Endothelial cell of umbilical vein (primary cell): Measurements from ENCODE around the gene PLIN5. TPM values are rescaled to one million over a fixed set of nuclear protein-coding genes. Genes with fewer than 3 reads are reported as not detected.

Experiments used
- BruUV-seq: library from RNA; stranded (reverse); fragments of 400-500 nt; replicated peaks from 2 replicates; lab custom pipeline; 2021; lab: Mats Ljungman, UMichigan
- CTCF ChIA-PET: fragments of 300-600, 350-600 bp; sonication (Branson Sonifier 250); formaldehyde crosslinking; loops from one replicate; lab custom pipeline; 2021; ENCODE audit warnings: antibody characterized with exemption, inconsistent platforms; lab: Charles Lee
- POLR2A ChIA-PET: fragments of 300-600, 350-600 bp; sonication (Branson Sonifier 250); formaldehyde crosslinking; loops from one replicate; lab custom pipeline; 2021; ENCODE audit warnings: antibody characterized with exemption, inconsistent platforms; lab: Charles Lee
- DNase-seq: peaks from one replicate; pipeline ENCODE4 v3.0.0-alpha.2; 2011; ENCODE audit warnings: low read depth, low spot score
- FAIRE-seq: peaks from 2 replicates; lab custom pipeline; 2011; peaks lifted over from hg19 to GRCh38; lab: Jason Lieb, UNC
- H2AFZ ChIP-seq: 2 replicates; pipeline ENCODE4 v1.6.0; 2012; ENCODE audit warnings: low read depth, low read length, control low read depth, inconsistent platforms
- H3K27ac ChIP-seq: 2 replicates; pipeline ENCODE4 v1.5.1; 2011; ENCODE audit warnings: low read depth, mild to moderate bottlenecking, control low read depth, low read length, moderate library complexity; ENCODE audit not compliant: insufficient read depth
- H3K27me3 ChIP-seq, 2 experiments: 2 replicates each; pipeline versions ENCODE4 v1.6.0 to v1.6.1; 2011; ENCODE audit warnings: low read length in 2 of 2, mixed read lengths in 1 of 2; ENCODE audit not compliant: control insufficient read depth in 2 of 2, insufficient read depth in 2 of 2
- H3K36me3 ChIP-seq, 2 experiments: 2 replicates in 1 of 2; 3 replicates in 1 of 2; pipeline ENCODE4 v1.5.1; 2011; ENCODE audit warnings: low read length in 2 of 2, mild to moderate bottlenecking in 1 of 2, moderate library complexity in 1 of 2; ENCODE audit not compliant: control insufficient read depth in 2 of 2, insufficient read depth in 2 of 2; ENCODE audit errors: extremely low read depth in 1 of 2
- H3K4me1 ChIP-seq: 3 replicates; pipeline ENCODE4 v1.5.1; 2011; ENCODE audit warnings: mild to moderate bottlenecking, low read length; ENCODE audit not compliant: control insufficient read depth, insufficient read depth; ENCODE audit errors: extremely low read depth
- H3K4me2 ChIP-seq: 2 replicates; pipeline ENCODE4 v1.6.1; 2011; ENCODE audit warnings: low read length, control low read depth, mixed read lengths; ENCODE audit not compliant: insufficient read depth
- H3K4me3 ChIP-seq, 3 experiments: fragments of 200-600 bp in 1 of 3; sonication (generic), shearing (Covaris generic) in 1 of 3; replicated peaks in 1 of 3; 2 replicates each; pipeline ENCODE4 v1.5.1; 2011 to 2016; ENCODE audit warnings: control low read depth in 3 of 3, low read length in 3 of 3, mild to moderate bottlenecking in 2 of 3, inconsistent platforms in 1 of 3, low read depth in 1 of 3, moderate library complexity in 1 of 3; ENCODE audit not compliant: insufficient read depth in 1 of 3
- H3K79me2 ChIP-seq: 2 replicates; pipeline ENCODE4 v1.6.0; 2012; ENCODE audit warnings: low read length, inconsistent platforms; ENCODE audit not compliant: control insufficient read depth, insufficient read depth
- H3K9ac ChIP-seq: replicated peaks from 2 replicates; pipeline ENCODE3; 2011; ENCODE audit warnings: low read length, control low read depth; ENCODE audit not compliant: insufficient read depth; ENCODE audit errors: extremely low read depth
- H3K9me1 ChIP-seq: replicated peaks from 3 replicates; pipeline ENCODE4 v1.6.0; 2011; ENCODE audit warnings: mild to moderate bottlenecking, low read length; ENCODE audit not compliant: control insufficient read depth, insufficient read depth; ENCODE audit errors: extremely low read depth
- H3K9me3 ChIP-seq: replicated peaks from 2 replicates; pipeline ENCODE4 v1.5.1; 2012; ENCODE audit warnings: low read length, inconsistent platforms; ENCODE audit not compliant: control insufficient read depth, insufficient read depth
- H4K20me1 ChIP-seq: replicated peaks from 2 replicates; pipeline ENCODE3; 2011; ENCODE audit warnings: mild to moderate bottlenecking, low read length; ENCODE audit not compliant: control insufficient read depth, insufficient read depth; ENCODE audit errors: extremely low read depth
- EZH2 ChIP-seq: IDR thresholded peaks from 2 replicates; pipeline ENCODE4 v1.6.1; 2012; ENCODE audit warnings: borderline replicate concordance, low read depth, mild to moderate bottlenecking, moderate library complexity, low read length, inconsistent platforms; ENCODE audit not compliant: severe bottlenecking
- FOS ChIP-seq: IDR thresholded peaks from 2 replicates; pipeline ENCODE4 v1.6.1; 2011; ENCODE audit warnings: mild to moderate bottlenecking, low read length, moderate library complexity, borderline replicate concordance; ENCODE audit not compliant: insufficient read depth
- GATA2 ChIP-seq: IDR thresholded peaks from 2 replicates; pipeline ENCODE4 v1.7.0; 2011; ENCODE audit warnings: low read depth, mild to moderate bottlenecking, moderate library complexity, mixed read lengths, low read length; ENCODE audit not compliant: insufficient read length, insufficient read depth
- JUN ChIP-seq: IDR thresholded peaks from 2 replicates; pipeline ENCODE4 v1.6.1; 2011; ENCODE audit warnings: borderline replicate concordance, low read depth; ENCODE audit not compliant: insufficient read length, insufficient read depth
- MYC ChIP-seq: IDR thresholded peaks from one replicate; pipeline ENCODE4 v1.6.1; 2011; ENCODE audit warnings: mild to moderate bottlenecking, low read depth, low read length
- POLR2A ChIP-seq: IDR thresholded peaks from 2 replicates; pipeline ENCODE4 v1.6.1; 2012; ENCODE audit warnings: low read depth, mild to moderate bottlenecking, control low read depth, low read length
- POLR2AphosphoS5 ChIP-seq: IDR thresholded peaks from 2 replicates; pipeline ENCODE4 v1.6.1; 2012; ENCODE audit warnings: low read depth, mild to moderate bottlenecking, control low read depth, low read length, moderate library complexity; ENCODE audit not compliant: insufficient read depth
- dilution Hi-C: fragments of 300-500 bp; cut with MboI; formaldehyde crosslinking; loops from one replicate; pipeline ENCODE4 v1.15.0; 2019; ENCODE audit warnings: low sequenced_read_pairs; ENCODE audit not compliant: extremely low pct_ligation_motif_present
- intact Hi-C: fragments of 100-400 bp; cut with micrococcal nuclease; formaldehyde crosslinking; loops from one replicate; pipeline ENCODE4 v1.10.0; 2022
- polyA plus RNA-seq, 4 experiments: library from polyadenylated mRNA; depleted of rRNA in 3 of 4; stranded (reverse) in 3 of 4; unstranded in 1 of 4; fragments of >200 nt; gene quantifications; 2 replicates each; pipeline versions ENCODE4 v1.2.1 to v1.2.3, GENCODE V29; 2011 to 2012; ENCODE audit warnings: missing spikeins in 1 of 4
- total RNA-seq: library from RNA; stranded (reverse); gene quantifications from 2 replicates; pipeline ENCODE4 v1.2.3, GENCODE V29; 2021
- TF ChIP-seq, protein P1 (sequence below): IDR thresholded peaks from 2 replicates; pipeline ENCODE4 v1.6.1; 2011; ENCODE audit not compliant: insufficient read depth, insufficient read length
- TF ChIP-seq, protein P2 (sequence below), 2 donors: IDR thresholded peaks; 1 replicate in 1 of 2; 2 replicates in 1 of 2; pipeline ENCODE4 v1.5.1; 2011; ENCODE audit warnings: low read length in 2 of 2, mild to moderate bottlenecking in 2 of 2, moderate library complexity in 2 of 2, control low read depth in 1 of 2, inconsistent platforms in 1 of 2, low read depth in 1 of 2; ENCODE audit not compliant: insufficient read depth in 1 of 2; ENCODE audit errors: extremely low read depth in 1 of 2

Gene PLIN5
- total and polyA plus RNA-seq, 2 donors (not counting 3 experiments of a cell fraction or from before 2014, with no cell fraction given) = 0.17 to 0.24 TPM

- H3K27me3 ChIP-seq = no peaks in the 10 kb centered on the region
- peaks cover 20% of the 10 kb centered on the region for H3K4me1 ChIP-seq
- H3K9me3 ChIP-seq = no peaks in the 10 kb centered on the region
- peak; percentile 24 for DNase-seq
- FAIRE-seq = peak; percentile 63
- BruUV-seq = no TSS peak
- H2AFZ ChIP-seq = peak overlapping the region; percentile 74
- H3K4me3 ChIP-seq = peak overlapping the region; percentile 31 to 64 (median 55)
- H3K4me2 ChIP-seq = peak overlapping the region; percentile 67
- H4K20me1 ChIP-seq = no peaks in the 10 kb centered on the region
- POLR2A ChIA-PET = no interaction called here
- no peaks in the 10 kb centered on the region for H3K36me3 ChIP-seq
- intact Hi-C loops = no loop called here
- H3K27ac ChIP-seq = no peak overlapping the region
- H3K9ac ChIP-seq = peak overlapping the region; percentile 45
- CTCF ChIA-PET = interaction anchor here (0.7 to 1.9 kb wide), 9 partner anchors 8 to 52 kb away, joined by 3 to 9 read pairs (median 3); partner anchors contain the start of gene SEMA6B
- no peaks in the 10 kb centered on the region for H3K79me2 ChIP-seq
- dilution Hi-C loops = no loop called here
- H3K9me1 ChIP-seq = no peaks in the 10 kb centered on the region
- TF ChIP-seq JUN (no peak), MYC (no peak), POLR2AphosphoS5 (no peak), GATA2 (no peak), POLR2A (no peak), FOS (no peak), EZH2 (no peak)
- TF ChIP-seq, protein P1, sequence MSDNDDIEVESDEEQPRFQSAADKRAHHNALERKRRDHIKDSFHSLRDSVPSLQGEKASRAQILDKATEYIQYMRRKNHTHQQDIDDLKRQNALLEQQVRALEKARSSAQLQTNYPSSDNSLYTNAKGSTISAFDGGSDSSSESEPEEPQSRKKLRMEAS = no peak
- TF ChIP-seq, protein P2, sequence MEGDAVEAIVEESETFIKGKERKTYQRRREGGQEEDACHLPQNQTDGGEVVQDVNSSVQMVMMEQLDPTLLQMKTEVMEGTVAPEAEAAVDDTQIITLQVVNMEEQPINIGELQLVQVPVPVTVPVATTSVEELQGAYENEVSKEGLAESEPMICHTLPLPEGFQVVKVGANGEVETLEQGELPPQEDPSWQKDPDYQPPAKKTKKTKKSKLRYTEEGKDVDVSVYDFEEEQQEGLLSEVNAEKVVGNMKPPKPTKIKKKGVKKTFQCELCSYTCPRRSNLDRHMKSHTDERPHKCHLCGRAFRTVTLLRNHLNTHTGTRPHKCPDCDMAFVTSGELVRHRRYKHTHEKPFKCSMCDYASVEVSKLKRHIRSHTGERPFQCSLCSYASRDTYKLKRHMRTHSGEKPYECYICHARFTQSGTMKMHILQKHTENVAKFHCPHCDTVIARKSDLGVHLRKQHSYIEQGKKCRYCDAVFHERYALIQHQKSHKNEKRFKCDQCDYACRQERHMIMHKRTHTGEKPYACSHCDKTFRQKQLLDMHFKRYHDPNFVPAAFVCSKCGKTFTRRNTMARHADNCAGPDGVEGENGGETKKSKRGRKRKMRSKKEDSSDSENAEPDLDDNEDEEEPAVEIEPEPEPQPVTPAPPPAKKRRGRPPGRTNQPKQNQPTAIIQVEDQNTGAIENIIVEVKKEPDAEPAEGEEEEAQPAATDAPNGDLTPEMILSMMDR (IDR thresholded peaks at IDR 0.05; ENCODE audit: extremely low read depth in 1 of 2, insufficient read depth in 1 of 2, low read depth in 1 of 2, low read length in 2 of 2) = no peak
Observed at GRCh38 chr19:4583961-4584669, 49.1 kb upstream of the PLIN5 start.
